Limb (tissue), 2 donors: ENCODE results near the gene BMPR1B.

Experiments used
- DNase-seq, 2 donors: peaks; one replicate each; pipeline ENCODE4 v3.0.0-alpha.2; 2016; ENCODE audit errors: extremely low spot score in 2 of 2

The BMPR1B gene

GRCh38 chr4:95085124-95085833, 327.5 kb downstream of the BMPR1B start:
- DNase-seq = no peak

- no peak for DNase-seq
Measured at GRCh38 chr4:95086551-95086950, 328.8 kb downstream of the BMPR1B start.

GRCh38 chr4:95087657-95088455, 330.1 kb downstream of the BMPR1B start:
- no peak for DNase-seq

- peak in 1 of 2 donors; percentile 62 for DNase-seq
Measured at GRCh38 chr4:95091272-95091671, 333.5 kb downstream of the BMPR1B start.

- peak in 1 of 2 donors; percentile 35 for DNase-seq
Measured at GRCh38 chr4:95092766-95093165, 335.0 kb downstream of the BMPR1B start.

GRCh38 chr4:95093460-95093859, 335.7 kb downstream of the BMPR1B start:
- DNase-seq = no peak

GRCh38 chr4:95093936-95094929, 336.5 kb downstream of the BMPR1B start:
- DNase-seq = no peak

- peak; percentile 32 to 77 for DNase-seq
Measured at GRCh38 chr4:95095348-95095974, 337.7 kb downstream of the BMPR1B start.

- no peak for DNase-seq
Measured at GRCh38 chr4:95102162-95102790, 344.5 kb downstream of the BMPR1B start.

- no peak for DNase-seq
Measured at GRCh38 chr4:95105112-95105511, 347.4 kb downstream of the BMPR1B start.

- DNase-seq = no peak
Measured at GRCh38 chr4:95105983-95106382, 348.2 kb downstream of the BMPR1B start.

- DNase-seq = no peak
Measured at GRCh38 chr4:95106408-95106928, 348.7 kb downstream of the BMPR1B start.

GRCh38 chr4:95107004-95107403, 349.2 kb downstream of the BMPR1B start:
- DNase-seq = no peak

- DNase-seq = no peak
Measured at GRCh38 chr4:95107635-95108034, 349.9 kb downstream of the BMPR1B start.

GRCh38 chr4:95108883-95109421, 351.2 kb downstream of the BMPR1B start:
- DNase-seq = no peak

- DNase-seq = no peak
Measured at GRCh38 chr4:95114521-95114920, 356.8 kb downstream of the BMPR1B start.

GRCh38 chr4:95118497-95118896, 360.7 kb downstream of the BMPR1B start:
- DNase-seq = no peak

- DNase-seq = no peak
Measured at GRCh38 chr4:95120456-95120855, 362.7 kb downstream of the BMPR1B start.

GRCh38 chr4:95122001-95122400, 364.2 kb downstream of the BMPR1B start:
- no peak for DNase-seq

GRCh38 chr4:95124906-95125504, 367.2 kb downstream of the BMPR1B start:
- DNase-seq = peak; percentile 45 to 70
